ENCODE measurements around the gene GALM.
"Not testable (repeated sequence)": the region's sequence is repeated elsewhere in the genome, so short reads cannot be mapped to it uniquely, and the experiment has no call there.

The GALM gene

DNA sequence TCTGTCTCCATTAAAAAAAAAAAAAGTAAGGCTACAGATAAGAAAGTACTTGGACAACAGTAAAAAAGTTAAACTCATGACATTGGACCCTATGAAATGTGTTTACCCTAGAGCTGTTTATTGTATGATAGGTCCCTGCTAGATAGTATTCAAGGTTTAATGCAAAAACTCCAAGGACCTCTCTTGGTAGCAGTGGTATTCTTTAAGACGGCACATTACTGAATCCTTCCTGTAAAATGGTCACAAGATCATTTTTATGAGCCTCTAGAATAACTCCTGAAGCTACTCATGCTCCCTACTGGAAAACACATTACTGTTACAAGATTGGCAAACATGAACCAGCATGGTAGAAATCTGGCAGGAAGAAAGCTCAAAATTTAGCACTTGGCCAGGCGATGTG, 38.8 kb downstream of the GALM start:
- TF ChIP-seq, protein P1, sequence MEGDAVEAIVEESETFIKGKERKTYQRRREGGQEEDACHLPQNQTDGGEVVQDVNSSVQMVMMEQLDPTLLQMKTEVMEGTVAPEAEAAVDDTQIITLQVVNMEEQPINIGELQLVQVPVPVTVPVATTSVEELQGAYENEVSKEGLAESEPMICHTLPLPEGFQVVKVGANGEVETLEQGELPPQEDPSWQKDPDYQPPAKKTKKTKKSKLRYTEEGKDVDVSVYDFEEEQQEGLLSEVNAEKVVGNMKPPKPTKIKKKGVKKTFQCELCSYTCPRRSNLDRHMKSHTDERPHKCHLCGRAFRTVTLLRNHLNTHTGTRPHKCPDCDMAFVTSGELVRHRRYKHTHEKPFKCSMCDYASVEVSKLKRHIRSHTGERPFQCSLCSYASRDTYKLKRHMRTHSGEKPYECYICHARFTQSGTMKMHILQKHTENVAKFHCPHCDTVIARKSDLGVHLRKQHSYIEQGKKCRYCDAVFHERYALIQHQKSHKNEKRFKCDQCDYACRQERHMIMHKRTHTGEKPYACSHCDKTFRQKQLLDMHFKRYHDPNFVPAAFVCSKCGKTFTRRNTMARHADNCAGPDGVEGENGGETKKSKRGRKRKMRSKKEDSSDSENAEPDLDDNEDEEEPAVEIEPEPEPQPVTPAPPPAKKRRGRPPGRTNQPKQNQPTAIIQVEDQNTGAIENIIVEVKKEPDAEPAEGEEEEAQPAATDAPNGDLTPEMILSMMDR (IDR thresholded peaks at IDR 0.05; ENCODE audit: borderline replicate concordance, insufficient read depth, low read depth, low read length): no peak
- no peak overlapping the region for H3K4me3 ChIP-seq (ENCODE audit: low read depth, low read length)

DNA sequence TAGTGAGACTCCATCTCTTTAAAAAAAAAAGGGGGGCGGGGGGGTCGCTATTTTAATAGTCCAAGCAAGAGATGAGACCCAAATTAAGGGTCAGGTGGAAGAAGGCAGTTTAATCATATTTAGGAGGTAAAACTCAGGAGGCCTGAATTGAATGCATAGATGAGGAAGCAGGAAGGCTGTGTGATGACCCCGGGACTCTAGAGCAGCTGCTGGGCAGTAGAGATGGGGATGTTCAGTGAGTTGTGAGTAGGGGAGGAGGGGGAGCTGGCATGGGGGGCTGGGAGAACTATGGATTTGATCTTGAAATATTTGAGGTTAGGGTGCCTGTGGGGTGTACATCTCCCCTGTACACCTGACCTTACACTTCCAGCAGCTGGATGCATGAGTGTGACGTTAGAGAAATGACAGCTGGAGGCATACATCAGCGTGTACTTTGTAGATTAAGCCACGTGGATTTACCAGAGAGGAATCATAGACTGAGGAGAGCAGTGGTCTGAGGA, 41.0 kb downstream of the GALM start:
- H3K4me3 ChIP-seq (ENCODE audit: low read depth, low read length): no peak overlapping the region
- TF ChIP-seq, protein P1 (IDR thresholded peaks at IDR 0.05; ENCODE audit: borderline replicate concordance, insufficient read depth, low read depth, low read length): no peak

DNA sequence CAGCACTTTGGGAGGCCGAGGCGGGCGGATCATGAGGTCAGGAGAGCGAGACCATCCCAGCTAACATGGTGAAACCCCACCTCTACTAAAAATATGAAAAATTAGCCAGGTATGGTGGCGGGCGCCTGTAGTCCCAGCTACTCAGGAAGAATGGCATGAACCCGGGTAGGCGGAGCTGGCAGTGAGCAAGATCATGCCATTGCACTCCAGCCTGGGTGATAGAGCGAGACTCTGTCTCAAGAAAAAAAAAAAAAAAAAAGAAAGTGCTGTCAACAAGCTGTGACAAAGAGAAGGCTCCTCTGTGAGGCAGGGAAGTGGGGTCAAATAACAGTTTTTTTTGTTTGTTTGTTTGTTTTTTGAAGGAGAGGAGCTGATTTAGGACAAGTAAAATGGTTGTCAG, 42.6 kb downstream of the GALM start:
- not testable (repeated sequence) for H3K4me3 ChIP-seq (ENCODE audit: low read depth, low read length)

DNA sequence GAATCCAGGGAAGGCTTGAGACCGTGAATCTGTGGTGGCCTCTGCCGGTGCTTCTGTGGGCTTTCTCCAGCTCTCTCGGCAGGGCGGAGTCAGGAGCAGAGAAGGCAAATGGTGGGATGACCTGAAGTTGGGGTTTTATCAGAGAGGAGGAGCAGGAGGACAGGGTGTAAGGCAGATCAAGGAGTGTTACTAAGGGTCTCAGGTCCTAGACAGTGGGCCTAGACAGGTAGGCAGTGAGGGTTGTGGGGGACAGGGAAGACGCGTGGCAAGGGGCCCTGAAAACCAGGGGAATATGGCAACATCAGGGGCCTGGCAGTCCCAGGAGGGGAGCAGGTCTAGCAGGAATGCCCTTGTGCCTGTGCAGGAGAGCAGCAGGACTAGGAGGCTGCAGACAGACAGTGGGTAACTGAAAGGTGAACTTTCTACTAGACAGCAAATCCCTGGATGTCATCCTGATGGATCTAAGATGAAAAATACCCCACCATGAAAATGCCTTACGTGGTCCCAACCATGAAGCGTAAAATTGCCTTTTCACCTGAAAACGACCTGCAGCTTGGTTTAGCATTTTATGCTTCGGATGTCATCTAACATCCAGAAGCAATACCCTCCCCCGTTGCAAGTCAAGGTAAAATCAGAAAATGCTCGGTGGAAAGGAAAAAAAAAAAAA, 43.1 kb downstream of the GALM start:
- H3K4me3 ChIP-seq (ENCODE audit: low read depth, low read length): no peak overlapping the region
- TF ChIP-seq, protein P1 (IDR thresholded peaks at IDR 0.05; ENCODE audit: borderline replicate concordance, insufficient read depth, low read depth, low read length): no peak

DNA sequence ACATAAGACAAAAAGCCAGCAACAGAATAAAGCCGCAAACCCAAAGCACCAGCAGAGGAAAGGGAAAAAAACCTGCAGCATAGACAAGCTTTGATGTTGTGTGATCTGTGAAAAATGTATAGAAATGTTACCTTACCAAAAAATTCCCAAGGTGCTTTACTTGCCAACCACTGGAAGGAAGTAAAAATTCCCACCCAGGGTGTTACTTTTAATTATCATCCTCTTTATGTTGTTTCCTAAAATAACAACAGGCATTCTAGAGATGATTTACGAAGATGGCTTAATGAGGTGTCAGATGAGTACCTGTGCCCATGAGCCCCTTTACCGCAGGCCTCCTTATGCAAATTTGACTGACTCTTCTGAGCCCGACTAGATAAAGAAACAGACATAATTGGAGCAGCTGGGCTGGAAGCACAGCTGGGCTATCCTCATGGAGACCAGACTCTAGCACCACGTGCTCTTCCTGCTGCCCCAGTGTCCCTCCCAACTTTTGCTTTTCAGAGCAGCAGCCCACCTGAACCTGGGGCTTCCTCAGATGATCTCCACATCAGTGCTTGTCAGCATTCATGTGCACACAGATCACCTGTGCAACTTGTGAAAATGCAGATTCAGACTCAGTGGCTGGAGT, 43.8 kb downstream of the GALM start:
- H3K4me3 ChIP-seq (ENCODE audit: low read depth, low read length): no peak overlapping the region
- TF ChIP-seq, protein P1 (IDR thresholded peaks at IDR 0.05; ENCODE audit: borderline replicate concordance, insufficient read depth, low read depth, low read length): no peak

DNA sequence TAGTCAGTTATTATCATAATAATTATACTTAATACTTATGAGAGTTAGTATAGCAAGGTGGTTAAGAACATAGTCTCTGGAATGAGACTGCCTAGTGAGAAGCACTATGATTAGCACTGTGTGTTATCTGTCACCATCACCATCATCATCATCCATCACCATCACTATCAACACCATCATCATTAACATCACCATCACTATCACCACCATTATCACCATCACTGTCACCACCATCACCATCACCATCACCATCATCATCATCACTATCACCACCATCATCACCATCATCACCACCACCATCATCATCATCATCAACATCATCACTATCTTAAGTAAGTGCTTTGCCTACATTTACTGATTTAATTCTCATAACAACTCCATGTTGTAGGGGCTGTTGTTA, 45.6 kb downstream of the GALM start:
- no peak overlapping the region for H3K4me3 ChIP-seq (ENCODE audit: low read depth, low read length)
- TF ChIP-seq, protein P1 (IDR thresholded peaks at IDR 0.05; ENCODE audit: borderline replicate concordance, insufficient read depth, low read depth, low read length): no peak

DNA sequence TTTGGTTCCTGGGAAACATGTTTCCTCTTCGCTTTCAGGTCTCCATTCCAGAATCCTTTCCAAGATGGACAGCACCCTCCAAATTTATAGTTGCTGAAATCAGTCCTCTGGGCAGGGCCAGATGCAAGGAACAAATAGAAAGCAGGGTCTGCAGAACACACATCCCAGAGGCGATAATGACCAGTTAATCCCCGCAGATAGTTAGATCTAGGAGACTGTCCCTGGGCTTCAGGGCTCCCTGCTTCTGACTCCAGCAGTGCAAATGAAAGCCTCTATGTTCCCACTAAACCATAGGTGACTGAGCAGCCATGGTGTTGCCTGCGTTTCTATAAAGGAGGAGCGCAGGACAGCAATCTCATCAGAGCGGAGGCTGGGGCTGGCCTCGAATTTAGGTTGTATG, 46.5 kb downstream of the GALM start:
- TF ChIP-seq, protein P1 (IDR thresholded peaks at IDR 0.05; ENCODE audit: borderline replicate concordance, insufficient read depth, low read depth, low read length): no peak
- H3K4me3 ChIP-seq (ENCODE audit: low read depth, low read length): no peak overlapping the region

Data from GM12875 (cell line).